ENCODE results near the gene PCIF1. TPM values are rescaled to one million over a fixed set of nuclear protein-coding genes. Genes with fewer than 3 reads are reported as not detected.

PCIF1 gene
- total RNA-seq, 1 donor from 2014 or later: 43.1 TPM

GRCh38 chr20:45938727-45939438 is 4.4 kb downstream of the PCIF1 start:
- Histone ChIP-seq H3K27me3 (no peaks in the 10 kb centered on the region), H3K4me3 (no peak overlapping the region), H3K9me3 (no peaks in the 10 kb centered on the region), H3K27ac (no peak overlapping the region), H3K4me1 (peaks cover 9% of the 10 kb centered on the region), H3K36me3 (peaks cover 68% of the 10 kb centered on the region)
- ATAC-seq (no peak), DNase-seq (no peak)
- no peak for TF ChIP-seq CTCF (IDR thresholded peaks at IDR 0.05)
- intact Hi-C loops (cut with DNase I): no loop called here

- intact Hi-C loops (cut with DNase I): no loop called here
- no peak for ATAC-seq
- DNase-seq: no peak
- no peak overlapping the region for H3K4me3 ChIP-seq
- H3K36me3 ChIP-seq: peaks cover 80% of the 10 kb centered on the region
- H3K9me3 ChIP-seq: no peaks in the 10 kb centered on the region
- no peaks in the 10 kb centered on the region for H3K27me3 ChIP-seq
- TF ChIP-seq CTCF (IDR thresholded peaks at IDR 0.05): no peak
- peaks cover 9% of the 10 kb centered on the region for H3K4me1 ChIP-seq
- H3K27ac ChIP-seq: no peak overlapping the region
Measured at GRCh38 chr20:45940053-45940452, 5.6 kb downstream of the PCIF1 start.

- ATAC-seq (no peak), DNase-seq (no peak)
- no peak overlapping the region for H3K27ac ChIP-seq
- no peak overlapping the region for H3K4me3 ChIP-seq
- peaks cover 84% of the 10 kb centered on the region for H3K36me3 ChIP-seq
- H3K27me3 ChIP-seq: no peaks in the 10 kb centered on the region
- intact Hi-C loops (cut with DNase I): no loop called here
- no peaks in the 10 kb centered on the region for H3K9me3 ChIP-seq
- peaks cover 9% of the 10 kb centered on the region for H3K4me1 ChIP-seq
- TF ChIP-seq CTCF (IDR thresholded peaks at IDR 0.05): no peak
Measured at GRCh38 chr20:45940469-45940868, 6.0 kb downstream of the PCIF1 start.

GRCh38 chr20:45943613-45944012 is 9.1 kb downstream of the PCIF1 start:
- no peak for TF ChIP-seq CTCF (IDR thresholded peaks at IDR 0.05)
- Histone ChIP-seq H3K4me1 (no peaks in the 10 kb centered on the region), H3K9me3 (no peaks in the 10 kb centered on the region), H3K27ac (no peak overlapping the region), H3K27me3 (no peaks in the 10 kb centered on the region), H3K36me3 (peaks cover 100% of the 10 kb centered on the region), H3K4me3 (no peak overlapping the region)
- no peak for DNase-seq
- ATAC-seq: no peak
- intact Hi-C loops (cut with DNase I): no loop called here

- Histone ChIP-seq H3K36me3 (peaks cover 100% of the 10 kb centered on the region), H3K4me3 (no peak overlapping the region), H3K9me3 (no peaks in the 10 kb centered on the region), H3K27ac (no peak overlapping the region), H3K4me1 (no peaks in the 10 kb centered on the region), H3K27me3 (no peaks in the 10 kb centered on the region)
- DNase-seq: no peak
- no peak for ATAC-seq
- TF ChIP-seq CTCF (IDR thresholded peaks at IDR 0.05): no peak
- intact Hi-C loops (cut with DNase I): no loop called here
Measured at GRCh38 chr20:45944151-45944964, 9.9 kb downstream of the PCIF1 start.
